HCEC 1CT (cell line): Measurements from ENCODE around the gene CAMKMT.
A peak's percentile ranks its signal among the peaks of the same experiment; 100 is the strongest.

Source experiments
- DNase-seq: peaks from one replicate; pipeline ENCODE4 v3.0.0-alpha.2; 2017

Gene CAMKMT

GRCh38 chr2:44605511-44605910 lies 243.8 kb downstream of the CAMKMT start:
- DNase-seq = no peak

GRCh38 chr2:44612276-44612675 lies 250.5 kb downstream of the CAMKMT start:
- DNase-seq = no peak

GRCh38 chr2:44614940-44615339 lies 253.2 kb downstream of the CAMKMT start:
- DNase-seq = no peak

GRCh38 chr2:44615950-44616518 lies 254.3 kb downstream of the CAMKMT start:
- DNase-seq = no peak

- no peak for DNase-seq
Measured at GRCh38 chr2:44616667-44617155, 255.0 kb downstream of the CAMKMT start.

- no peak for DNase-seq
Measured at GRCh38 chr2:44618251-44619023, 256.7 kb downstream of the CAMKMT start.

GRCh38 chr2:44620189-44620990 lies 258.6 kb downstream of the CAMKMT start:
- DNase-seq = no peak

- no peak for DNase-seq
Measured at GRCh38 chr2:44623622-44624351, 262.0 kb downstream of the CAMKMT start.

GRCh38 chr2:44628297-44628696 lies 266.6 kb downstream of the CAMKMT start:
- DNase-seq = no peak

GRCh38 chr2:44632931-44633689 lies 271.4 kb downstream of the CAMKMT start:
- no peak for DNase-seq

- peak; percentile 32 for DNase-seq
Measured at GRCh38 chr2:44635725-44636124, 274.0 kb downstream of the CAMKMT start.

GRCh38 chr2:44638649-44639048 lies 276.9 kb downstream of the CAMKMT start:
- DNase-seq = no peak

- no peak for DNase-seq
Measured at GRCh38 chr2:44639399-44639798, 277.7 kb downstream of the CAMKMT start.

- DNase-seq = no peak
Measured at GRCh38 chr2:44642123-44642857, 280.5 kb downstream of the CAMKMT start.

GRCh38 chr2:44645937-44646336 lies 284.2 kb downstream of the CAMKMT start:
- no peak for DNase-seq

GRCh38 chr2:44649381-44649780 lies 287.6 kb downstream of the CAMKMT start:
- DNase-seq = no peak

GRCh38 chr2:44650796-44651195 lies 289.0 kb downstream of the CAMKMT start:
- DNase-seq = no peak

- no peak for DNase-seq
Measured at GRCh38 chr2:44651974-44652373, 290.2 kb downstream of the CAMKMT start.

GRCh38 chr2:44652701-44653100 lies 291.0 kb downstream of the CAMKMT start:
- DNase-seq = no peak

GRCh38 chr2:44655401-44655864 lies 293.7 kb downstream of the CAMKMT start:
- no peak for DNase-seq

GRCh38 chr2:44656460-44656859 lies 294.7 kb downstream of the CAMKMT start:
- no peak for DNase-seq
